Body of pancreas (tissue), 4 donors: ENCODE results near the gene STK38.

Source experiments
- CTCF ChIP-seq, 7 experiments: fragments of 450-650 bp in 4 of 7; fragments of 200-600 bp in 3 of 7; sonication (generic) in 3 of 7; IDR thresholded peaks; one replicate each; pipeline ENCODE4 v1.5.1; 2016 to 2019; ENCODE audit warnings: antibody characterized with exemption in 7 of 7
- POLR2A ChIP-seq, 3 donors: fragments of 450-650 bp; IDR thresholded peaks; one replicate each; pipeline ENCODE4 v1.6.1; 2016; ENCODE audit warnings: antibody characterized with exemption in 3 of 3, mild to moderate bottlenecking in 2 of 3

- TF ChIP-seq CTCF (IDR thresholded peaks at IDR 0.05) (no peak), POLR2A (IDR thresholded peaks at IDR 0.05) (no peak)
Measured at GRCh38 chr6:36523936-36524499, 23.3 kb downstream of the STK38 start.
